Stimulated activated CD4-positive, alpha-beta T cell treated with anti-CD3 and anti-CD28 coated beads, Interleukin-4, amount 100 ng/mL, for 24 hours (primary cell): ENCODE data around the gene CCDC107.
"Not testable (repeated sequence)": the region's sequence is repeated elsewhere in the genome, so short reads cannot be mapped to it uniquely, and the experiment has no call there.

ENCODE experiments used
- DNase-seq: peaks from one replicate; pipeline ENCODE4 v3.0.0-alpha.2; 2020

CCDC107 gene, protein sequence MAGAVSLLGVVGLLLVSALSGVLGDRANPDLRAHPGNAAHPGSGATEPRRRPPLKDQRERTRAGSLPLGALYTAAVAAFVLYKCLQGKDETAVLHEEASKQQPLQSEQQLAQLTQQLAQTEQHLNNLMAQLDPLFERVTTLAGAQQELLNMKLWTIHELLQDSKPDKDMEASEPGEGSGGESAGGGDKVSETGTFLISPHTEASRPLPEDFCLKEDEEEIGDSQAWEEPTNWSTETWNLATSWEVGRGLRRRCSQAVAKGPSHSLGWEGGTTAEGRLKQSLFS

DNA sequence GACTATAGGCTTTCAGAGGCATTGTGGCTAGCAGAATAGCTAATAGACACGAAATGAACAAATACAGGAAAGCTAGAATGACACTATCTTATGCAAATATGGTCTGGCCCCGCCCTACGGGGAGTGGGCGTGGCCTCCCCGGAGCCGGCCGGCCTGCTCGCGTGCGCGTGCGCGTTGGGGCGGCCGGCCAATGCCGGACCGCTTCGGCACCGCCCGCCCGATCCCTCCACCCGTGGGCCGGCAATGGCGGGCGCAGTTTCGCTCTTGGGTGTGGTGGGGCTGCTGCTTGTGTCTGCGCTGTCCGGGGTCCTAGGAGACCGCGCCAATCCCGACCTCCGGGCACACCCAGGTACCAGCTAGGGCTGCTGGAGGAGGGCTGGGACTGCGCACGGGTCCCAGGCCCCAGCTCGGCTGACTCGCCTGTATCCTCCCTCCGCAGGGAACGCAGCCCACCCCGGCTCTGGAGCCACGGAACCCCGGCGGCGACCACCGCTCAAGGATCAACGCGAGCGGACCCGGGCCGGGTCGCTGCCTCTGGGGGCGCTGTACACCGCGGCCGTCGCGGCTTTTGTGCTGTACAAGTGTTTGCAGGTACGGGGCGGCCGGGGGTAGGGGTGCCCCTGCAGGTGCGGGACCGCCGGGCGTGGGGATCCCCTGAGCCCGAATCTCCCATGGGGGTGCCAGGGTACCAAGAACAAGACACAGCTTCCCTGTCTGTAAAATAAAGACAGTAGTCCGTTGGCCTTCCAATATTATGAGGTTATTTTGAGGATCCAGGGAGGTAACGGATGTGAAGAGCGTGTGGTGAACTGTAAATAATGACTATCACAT, at the start of gene CCDC107:
CCDC107 (plus strand) TSS at position 156 of the 831 bp plus-strand sequence; CDS start at position 244, 88 bp downstream.
- DNase-seq = peak; percentile 81

DNA sequence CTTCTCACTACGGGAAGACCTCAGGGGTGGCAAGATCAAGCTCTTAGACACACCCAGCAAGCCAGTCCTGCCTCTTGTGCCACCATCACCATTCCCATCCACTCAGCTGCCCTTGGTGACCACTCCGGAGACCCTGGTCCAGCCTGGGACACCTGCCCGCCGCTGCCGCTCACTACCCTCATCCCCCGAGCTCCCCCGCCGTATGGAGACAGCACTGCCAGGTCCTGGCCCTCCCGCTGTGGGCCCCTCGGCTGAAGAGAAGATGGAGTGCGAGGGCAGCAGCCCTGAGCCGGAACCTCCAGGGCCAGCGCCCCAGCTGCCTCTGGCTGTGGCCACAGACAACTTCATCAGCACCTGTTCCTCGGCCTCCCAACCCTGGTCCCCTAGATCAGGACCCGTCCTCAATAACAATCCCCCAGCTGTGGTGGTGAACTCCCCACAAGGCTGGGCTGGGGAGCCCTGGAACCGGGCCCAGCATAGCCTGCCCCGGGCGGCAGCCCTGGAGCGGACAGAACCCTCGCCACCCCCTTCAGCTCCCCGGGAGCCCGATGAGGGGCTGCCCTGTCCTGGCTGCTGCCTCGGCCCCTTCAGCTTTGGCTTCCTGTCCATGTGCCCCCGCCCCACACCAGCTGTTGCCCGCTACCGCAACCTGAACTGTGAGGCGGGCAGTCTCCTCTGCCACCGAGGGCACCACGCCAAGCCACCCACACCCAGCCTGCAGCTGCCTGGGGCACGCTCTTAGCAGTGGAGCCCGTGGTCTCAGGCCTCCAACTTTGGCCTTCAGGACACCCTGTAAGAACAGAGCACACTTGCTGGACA, 48.9 kb upstream of the CCDC107 start:
- no peak for DNase-seq

DNA sequence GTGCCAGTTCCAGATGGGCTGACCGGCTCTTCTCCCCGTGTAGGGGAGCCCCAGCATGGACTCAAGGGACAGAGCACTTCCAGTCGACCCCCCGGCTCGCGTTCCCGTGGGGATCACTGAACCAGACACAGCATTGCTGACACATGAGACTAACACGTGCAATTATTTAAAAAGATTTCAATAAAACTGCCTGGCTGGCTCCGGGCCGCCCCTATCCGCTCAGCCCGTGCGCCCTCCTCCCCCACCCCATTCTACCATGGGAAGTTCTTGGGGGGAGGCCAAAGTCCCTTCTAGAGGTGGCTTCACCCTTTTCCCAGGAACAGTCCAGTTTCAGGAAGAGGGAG, 48.3 kb upstream of the CCDC107 start:
- no peak for DNase-seq

DNA sequence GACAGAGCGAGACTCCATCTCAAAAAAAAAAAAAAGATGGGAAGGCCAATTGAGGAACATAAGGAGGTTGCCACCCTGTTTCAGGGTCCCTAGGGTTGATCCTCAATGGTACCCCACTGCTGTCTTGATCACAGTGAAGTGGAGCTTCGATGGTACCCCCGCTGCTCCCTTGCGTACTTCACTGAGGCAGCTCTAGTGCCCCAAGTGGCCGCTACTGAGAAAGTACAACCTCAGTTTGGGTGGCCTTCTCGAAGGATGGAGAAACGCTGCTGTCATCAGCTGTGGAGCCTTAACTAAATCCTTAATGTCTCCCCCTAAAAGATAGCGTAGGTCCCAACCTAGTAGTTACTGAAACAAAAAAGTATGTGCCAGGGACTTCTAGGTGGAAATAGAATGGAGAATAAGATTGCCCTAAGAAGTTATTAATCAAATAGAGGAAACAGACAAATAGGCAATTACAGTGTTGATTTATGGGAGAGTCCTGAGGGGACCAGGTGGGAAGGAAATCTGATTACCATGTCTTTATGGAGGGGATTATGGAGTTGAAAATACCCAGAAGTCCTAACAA, 46.8 kb upstream of the CCDC107 start:
- DNase-seq = peak; percentile 65

DNA sequence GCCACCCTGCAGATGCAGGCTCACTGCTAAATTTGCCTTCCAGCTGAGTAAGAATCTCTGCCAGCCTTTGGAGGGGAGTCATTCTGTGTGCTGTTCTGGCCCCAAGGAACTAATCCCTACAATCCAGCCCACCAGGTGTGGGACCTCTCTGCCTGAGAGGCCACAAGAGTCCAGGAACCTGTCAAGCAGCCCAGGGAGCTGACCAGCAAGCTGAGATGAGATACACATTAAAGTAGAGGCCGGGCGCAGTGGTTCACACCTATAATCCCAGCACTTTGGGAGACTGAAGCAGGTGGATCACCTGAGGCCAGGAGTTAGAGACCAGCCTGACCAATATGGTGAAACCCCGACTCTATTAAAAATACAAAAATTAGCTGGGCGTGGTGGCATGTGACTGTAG, 46.0 kb upstream of the CCDC107 start:
- not testable (repeated sequence) for DNase-seq

DNA sequence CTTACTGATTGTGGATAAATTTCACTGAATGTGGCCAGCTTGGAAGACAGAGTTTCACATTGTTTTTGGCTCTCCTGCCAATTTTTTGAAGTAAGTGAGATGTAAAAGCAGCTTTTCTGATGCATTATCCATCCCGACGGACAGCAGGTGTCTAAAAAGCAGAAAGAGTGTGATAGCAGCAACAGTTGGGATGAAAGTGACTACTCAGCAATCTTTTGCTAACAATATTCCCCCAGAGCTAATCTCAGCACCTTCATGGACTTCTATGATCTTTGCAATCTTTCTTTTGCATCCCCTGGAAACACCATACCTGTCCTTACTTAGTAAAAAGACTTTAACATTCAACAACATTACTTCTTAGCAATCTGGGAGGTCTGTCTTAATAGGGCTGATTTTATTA, 45.2 kb upstream of the CCDC107 start:
- DNase-seq = no peak

DNA sequence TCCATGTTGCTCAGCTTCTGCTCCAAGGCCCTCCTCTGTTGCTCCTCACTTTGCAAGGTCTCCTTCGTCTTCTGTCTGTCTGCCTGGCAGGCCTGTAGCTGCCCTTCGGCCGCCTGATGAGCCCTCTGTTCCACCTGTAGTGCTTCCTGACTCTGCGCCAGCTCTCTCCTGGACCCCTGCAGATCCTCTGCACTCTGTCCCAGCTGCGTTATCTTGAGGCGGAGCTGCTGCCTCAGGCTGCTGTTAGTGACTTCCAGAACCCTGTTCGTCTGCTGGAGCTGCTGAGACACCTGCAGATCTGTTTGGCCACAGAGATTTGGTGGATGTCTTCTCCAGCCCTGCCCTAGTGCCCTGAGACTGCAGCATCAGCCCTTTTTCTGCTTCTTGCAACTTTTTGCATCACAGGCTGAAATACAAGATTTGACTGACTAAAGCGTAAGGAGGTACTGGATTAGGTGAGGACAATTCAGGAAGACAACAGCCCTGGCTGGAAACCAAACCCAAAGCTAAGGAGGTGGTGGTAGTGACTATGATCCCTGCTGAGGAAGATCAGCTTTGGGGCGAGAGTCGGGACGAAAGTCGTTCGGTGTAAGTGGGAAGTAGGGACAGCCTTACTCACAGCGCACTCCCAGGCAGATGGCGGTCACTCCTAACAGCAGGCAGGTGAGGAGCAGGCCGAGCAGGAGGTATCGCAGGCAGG, 42.0 kb upstream of the CCDC107 start:
- no peak for DNase-seq

DNA sequence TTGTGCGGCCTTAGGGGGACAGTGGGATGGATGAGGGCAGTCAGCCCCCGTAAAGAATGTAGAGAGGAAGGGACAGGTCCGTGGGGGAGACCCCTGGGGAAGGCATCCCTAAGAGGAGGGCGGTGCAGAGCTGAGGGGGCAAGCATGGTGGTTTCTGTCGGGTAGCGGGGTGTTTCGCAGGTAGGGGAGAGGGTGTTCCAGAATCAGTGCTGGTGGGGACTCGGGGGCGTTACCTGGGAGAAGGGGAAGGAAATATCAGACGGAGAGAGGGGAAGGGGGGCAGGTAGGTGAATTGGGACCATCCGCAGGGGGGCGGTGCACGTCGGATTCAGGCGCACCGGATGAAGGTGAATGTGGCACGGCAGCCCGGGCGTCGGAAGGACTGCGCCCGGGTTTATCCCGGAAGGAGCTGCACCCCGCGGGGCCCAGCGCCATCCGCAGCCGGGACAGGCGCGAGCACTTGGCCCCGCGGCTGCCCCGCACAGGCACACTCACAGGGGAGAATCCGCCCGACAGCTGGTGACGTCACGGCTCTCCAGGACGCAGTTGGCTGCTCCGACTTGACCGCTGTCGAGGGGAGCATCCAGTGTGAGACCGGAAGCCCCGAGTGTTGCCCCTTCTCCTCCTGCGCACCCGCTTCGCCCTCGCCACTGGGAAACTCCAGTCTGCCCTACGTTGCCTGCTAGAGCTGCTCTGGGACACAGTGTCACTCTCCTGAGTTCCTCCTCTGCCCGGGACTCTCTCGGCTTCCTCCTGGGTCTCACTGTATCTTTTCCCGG, 41.2 kb upstream of the CCDC107 start:
- DNase-seq = peak; percentile 69

DNA sequence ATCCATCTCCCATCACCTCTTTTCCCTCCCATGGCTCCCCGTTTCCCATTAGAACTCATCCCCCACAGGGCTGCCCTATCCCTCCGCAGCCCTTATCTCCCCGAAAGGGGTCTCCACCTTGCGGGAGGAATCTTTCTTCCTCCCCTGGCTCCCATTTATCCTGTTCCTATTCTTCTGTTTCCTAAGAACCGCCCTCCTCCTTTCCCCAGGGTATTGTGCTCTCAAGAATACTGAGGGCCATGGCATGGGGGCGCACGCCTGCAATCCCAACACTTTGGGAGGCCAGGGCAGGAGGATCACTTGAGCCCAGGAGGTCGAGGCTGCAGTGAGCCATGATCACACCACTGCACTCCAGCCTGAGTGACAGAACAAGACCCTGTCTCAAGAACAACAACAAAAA, 40.5 kb upstream of the CCDC107 start:
- no peak for DNase-seq

DNA sequence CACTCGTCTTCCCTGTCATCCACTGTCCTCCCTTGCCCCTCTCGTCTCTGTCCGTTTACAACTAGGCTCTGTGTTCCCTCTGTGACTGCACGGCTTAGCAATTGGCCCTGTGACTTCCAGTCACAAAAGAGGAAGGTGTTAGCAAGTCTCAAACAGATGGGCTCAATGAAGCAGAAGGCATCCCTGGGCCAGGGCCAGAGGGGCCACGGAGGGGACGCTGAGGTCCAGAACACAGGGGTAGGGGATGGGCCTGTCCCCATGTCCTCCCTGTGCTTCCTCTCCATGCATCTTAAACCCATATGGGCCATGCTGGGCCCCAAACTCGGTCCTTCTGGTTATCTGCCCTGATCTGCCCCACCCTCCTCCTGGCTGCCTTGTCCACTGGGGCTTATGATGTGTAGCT, 39.8 kb upstream of the CCDC107 start, which contains the start of gene CD72:
CD72 (minus strand) TSS at position 89 of the 403 bp plus-strand sequence. CDS start 110 bp downstream, outside the sequence.
- DNase-seq = no peak

DNA sequence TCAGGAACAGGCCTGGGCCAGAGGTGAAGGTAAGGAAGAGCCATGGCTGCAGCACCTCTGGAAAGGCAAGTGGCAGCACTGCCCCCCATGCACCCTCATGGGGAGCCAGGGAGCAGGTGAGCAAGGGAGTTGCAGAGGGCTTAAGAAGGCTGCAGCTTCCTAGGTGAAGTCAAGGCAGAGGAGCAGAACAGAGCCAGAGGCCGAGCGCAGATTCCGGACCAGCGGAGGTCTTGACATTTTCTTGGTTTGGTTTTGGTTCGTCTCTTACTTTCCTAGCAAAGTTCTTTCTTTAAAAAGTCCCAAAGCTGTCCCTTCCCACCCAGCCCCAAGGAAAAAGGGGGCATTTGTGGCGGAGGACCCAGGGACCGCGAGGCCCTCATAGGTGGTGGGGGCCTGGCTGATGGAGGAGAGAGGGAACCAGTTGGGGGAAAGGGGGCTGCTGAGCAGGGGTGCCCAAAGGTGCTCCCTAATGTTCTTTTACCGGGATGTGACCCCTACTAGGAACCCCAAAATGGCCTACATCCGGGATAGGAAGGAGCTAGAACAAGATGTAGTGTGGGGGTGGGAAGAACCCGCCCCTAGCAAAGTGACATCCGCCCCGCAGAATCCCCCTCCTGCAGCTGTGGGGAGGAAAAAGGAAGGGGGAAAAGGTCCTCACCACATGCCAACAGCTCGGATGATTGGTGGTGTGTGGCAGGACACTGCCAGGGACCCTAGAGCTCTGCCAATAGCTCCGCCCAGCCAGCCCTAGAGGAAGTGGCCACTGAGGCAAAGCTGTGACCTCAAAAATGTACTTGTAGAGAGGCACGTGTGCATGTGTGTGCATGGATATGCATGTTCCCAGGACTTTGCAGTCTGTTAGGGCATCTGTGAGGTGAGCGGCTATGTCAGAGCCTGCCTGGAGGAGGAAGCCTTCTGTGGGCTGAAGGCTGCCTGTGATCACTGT, 39.0 kb upstream of the CCDC107 start:
- peak; percentile 39 for DNase-seq

DNA sequence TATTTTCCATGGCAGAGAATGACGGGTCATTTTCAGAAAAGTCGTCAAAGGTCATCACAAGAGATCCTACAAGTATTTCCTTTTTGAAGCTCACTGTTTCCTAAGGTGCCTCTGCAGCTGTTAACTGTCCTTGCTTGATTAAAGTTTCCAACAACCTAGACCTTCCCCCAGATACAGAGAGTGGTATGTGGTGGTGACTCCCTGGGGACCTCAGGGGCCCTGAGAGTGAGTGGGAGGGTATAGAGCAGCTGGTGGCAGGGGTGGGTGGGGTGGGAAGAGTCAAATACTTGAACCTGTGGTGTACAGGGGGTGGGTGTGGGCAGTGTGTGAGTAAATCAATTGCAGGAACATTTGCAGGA, 38.3 kb upstream of the CCDC107 start:
- DNase-seq = peak; percentile 32

DNA sequence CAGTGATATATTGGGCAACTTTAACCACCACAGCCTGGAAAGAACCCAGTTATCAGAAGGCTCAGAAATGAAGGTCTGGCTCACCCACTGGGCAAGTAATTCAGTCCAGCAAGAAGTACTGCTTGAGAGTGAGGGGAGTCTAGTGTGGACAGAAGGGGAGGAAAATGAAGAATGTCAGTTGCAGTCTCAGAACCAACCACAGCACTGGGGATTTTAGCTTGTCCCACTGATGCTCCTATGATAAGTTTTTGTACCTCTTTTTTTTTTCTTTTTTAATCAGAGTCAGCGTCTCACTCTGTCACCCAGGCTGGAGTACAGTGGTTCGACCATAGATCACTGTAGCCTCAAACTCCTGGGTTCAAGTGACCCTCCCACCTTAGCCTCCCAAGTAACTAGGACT, 30.5 kb upstream of the CCDC107 start:
- no peak for DNase-seq

DNA sequence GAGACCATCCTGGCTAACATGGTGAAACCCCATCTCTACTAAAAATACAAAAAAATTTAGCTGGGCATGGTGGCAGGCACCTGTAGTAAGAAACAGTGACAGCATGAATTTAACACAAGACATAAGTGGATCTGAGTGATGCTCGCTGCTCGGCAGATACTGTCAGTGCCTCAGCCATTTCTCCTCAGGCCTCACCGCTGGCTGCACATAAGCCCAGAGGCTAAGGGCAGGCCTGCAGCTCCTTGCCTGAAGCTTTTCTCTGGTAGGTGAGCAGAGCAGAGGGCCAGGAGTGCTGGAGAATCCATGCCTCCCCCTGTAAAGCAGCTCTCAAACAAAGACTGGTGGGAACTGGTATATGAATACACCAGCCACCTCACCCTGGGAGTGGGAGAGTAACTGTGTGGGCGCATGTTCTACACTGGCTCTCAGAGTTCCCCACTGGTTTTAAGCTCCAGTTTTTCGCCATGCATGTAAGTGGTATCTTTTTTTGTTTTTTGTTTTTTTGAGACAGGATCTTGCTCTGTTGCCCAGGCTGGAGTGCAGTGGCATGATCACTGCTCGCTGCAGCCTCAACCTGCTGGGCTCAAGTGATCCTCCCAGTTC, 29.6 kb upstream of the CCDC107 start:
- DNase-seq = no peak

DNA sequence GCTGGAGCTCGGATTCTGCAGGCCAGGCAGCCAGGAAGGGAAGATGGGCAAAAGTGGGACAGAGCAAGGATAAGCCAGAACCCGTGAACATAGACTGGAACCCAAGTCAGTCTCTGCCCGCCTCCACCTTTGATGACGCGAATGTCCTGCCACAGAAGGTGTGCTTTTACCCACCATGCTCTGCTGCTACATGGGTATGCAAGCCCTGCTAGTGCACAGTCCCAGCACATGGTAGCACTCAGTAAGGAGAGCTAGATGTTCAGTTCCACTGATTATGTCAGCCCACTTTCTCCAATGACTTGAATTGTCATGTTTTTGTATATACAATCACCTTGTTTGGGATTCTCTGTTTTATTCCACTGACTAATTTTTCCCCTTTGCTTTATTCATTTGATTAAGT, 28.5 kb upstream of the CCDC107 start:
- no peak for DNase-seq

DNA sequence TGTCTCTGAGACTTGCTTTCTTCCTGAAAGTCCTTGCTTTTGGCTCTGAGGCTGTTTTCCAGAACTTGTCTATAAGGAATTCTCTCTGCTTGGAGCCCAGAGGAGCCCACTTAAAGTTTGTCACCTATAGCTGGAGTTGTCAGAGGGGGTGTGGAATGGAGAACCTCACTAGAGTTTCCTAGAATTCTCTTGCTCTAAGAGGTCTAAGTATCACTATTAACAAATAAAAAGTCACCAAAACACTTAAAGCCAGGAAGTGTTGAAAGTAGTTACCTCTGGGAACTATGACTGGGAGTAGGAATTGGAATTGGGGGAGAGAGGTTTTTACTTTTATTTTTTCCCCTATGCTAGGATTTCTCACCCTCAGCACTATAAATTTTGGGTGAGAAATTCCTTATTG, 22.4 kb upstream of the CCDC107 start:
- no peak for DNase-seq

DNA sequence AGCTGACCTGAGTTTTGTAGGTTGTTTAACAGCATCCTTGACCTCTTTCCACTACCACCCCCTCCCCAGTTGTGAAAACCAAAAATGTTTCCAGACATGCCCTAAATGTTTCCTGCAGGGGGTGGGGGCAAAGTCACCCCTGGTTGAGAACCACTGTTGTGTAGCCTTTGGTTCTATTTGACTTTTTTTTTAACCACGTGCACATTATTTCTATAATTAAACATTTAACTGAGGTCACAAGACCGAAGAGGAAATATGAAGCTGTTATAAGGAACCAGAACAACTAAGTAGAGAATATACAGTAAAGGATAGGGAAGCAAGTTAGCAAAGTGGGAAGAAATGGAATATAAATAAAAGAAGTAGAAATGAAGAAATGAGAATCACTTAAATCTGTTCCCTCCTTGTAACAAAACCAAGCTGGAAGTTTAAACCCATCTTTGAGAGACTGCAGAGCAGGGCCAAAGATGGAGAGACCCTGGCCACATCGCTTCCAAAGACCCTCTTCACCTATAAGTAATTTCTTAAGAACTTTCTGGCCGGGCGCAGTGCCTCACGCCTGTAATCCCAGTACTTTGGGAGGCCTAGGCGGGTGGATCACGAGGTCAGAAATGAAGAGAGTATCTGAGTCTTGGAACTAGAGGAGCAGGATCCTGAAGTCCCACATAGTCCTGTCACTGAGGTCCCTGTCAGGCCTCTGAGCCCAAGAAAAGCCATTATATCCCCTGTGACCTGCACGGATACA, 21.8 kb upstream of the CCDC107 start:
- DNase-seq = no peak

DNA sequence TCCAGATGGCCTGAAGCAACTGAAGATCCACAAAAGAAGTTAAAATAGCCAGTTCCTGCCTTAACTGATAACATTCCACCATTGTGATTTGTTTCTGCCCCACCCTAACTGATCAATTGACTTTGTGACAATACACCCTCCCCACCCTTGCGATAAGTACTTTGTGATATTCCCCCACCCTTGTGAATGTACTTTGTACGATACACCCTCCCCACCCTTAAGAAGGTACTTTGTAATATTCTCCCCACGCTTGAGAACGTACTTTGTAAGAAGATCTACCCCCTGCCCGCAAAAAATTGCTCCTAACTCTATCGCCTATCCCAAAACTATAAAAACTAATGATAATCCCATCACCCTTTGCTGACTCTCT, 21.2 kb upstream of the CCDC107 start:
- DNase-seq = not testable (repeated sequence)

DNA sequence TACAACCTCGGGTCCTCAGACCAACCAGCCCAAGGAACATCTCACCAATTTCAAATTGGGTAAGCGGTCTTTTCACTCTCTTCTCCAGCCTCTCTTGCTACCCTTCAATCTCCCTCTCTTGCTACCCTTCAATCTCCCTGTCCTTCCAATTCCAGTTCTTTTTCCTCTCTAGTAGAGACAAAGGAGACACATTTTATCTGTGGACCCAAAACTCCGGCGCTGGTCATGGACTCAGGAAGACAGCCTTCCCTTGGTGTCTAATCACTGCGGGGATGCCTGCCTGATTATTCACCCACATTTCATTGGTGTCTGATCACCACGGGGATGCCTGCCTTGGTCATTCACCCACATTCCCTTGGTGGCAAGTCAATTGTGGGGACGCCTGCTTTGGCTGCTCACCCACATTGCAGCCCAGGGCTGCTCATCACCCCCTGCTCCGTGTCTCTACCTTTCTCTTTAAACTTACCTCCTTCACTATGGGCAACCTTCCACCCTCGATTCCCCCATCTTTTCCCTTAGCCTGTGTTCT, 20.6 kb upstream of the CCDC107 start:
- not testable (repeated sequence) for DNase-seq
